A549 (cell line): ENCODE data around the gene ATN1.

Experiments used
- CEBPB ChIP-seq, 2 experiments: fragments of >200 bp in 1 of 2; sonication (Bioruptor Twin) in 1 of 2; formaldehyde crosslinking in 1 of 2; IDR thresholded peaks; 2 replicates each; pipeline ENCODE4 v1.6.1; 2012 to 2016
- EP300 ChIP-seq, 2 experiments: fragments of >200 bp; sonication (Bioruptor Twin); formaldehyde crosslinking; IDR thresholded peaks; 2 replicates in 1 of 2; 3 replicates in 1 of 2; pipeline ENCODE4 v1.6.1; 2016 to 2017
- FOSL2 ChIP-seq, 2 experiments: fragments of 450-650 bp in 1 of 2; fragments of >200 bp in 1 of 2; sonication (Bioruptor Twin) in 1 of 2; formaldehyde crosslinking; IDR thresholded peaks; 2 replicates each; pipeline versions ENCODE4 v1.5.0 to v1.6.1; 2016 to 2020; ENCODE audit warnings: mild to moderate bottlenecking in 1 of 2, moderate library complexity in 1 of 2
- JUN ChIP-seq, 2 experiments: fragments of >200 bp; sonication (Bioruptor Twin); formaldehyde crosslinking; IDR thresholded peaks; 2 replicates in 1 of 2; 3 replicates in 1 of 2; pipeline ENCODE4 v1.6.1; 2016 to 2017
- MYC ChIP-seq: IDR thresholded peaks from 2 replicates; pipeline ENCODE4 v1.6.1; 2012; ENCODE audit warnings: mild to moderate bottlenecking, inconsistent platforms, low read length, improper control_type of control experiment, borderline replicate concordance
- POLR2A ChIP-seq: IDR thresholded peaks from 2 replicates; pipeline ENCODE4 v1.6.1; 2012; ENCODE audit warnings: mild to moderate bottlenecking, low read length
- RAD21 ChIP-seq, 2 experiments: fragments of >200 bp in 1 of 2; sonication (Bioruptor Twin) in 1 of 2; formaldehyde crosslinking in 1 of 2; IDR thresholded peaks in 1 of 2; conservative IDR thresholded peaks in 1 of 2; 2 replicates in 1 of 2; 3 replicates in 1 of 2; pipeline ENCODE4 v1.6.1; 2012 to 2018; ENCODE audit warnings: inconsistent platforms in 1 of 2
- SREBF2 ChIP-seq: fragments of 450-650 bp; IDR thresholded peaks from 2 replicates; pipeline ENCODE4 v1.6.1; 2014; ENCODE audit warnings: mild to moderate bottlenecking, moderate library complexity
- ZFP36 ChIP-seq: fragments of 450-650 bp; IDR thresholded peaks from 2 replicates; pipeline ENCODE4 v1.6.1; 2014; ENCODE audit warnings: borderline replicate concordance; ENCODE audit not compliant: partially characterized antibody
- TF ChIP-seq, protein P1 (sequence below): fragments of >200 bp; sonication (Bioruptor Twin); formaldehyde crosslinking; IDR thresholded peaks from 3 replicates; pipeline ENCODE4 v1.5.1; 2016
- TF ChIP-seq, protein P2 (sequence below): fragments of 150-350 bp; IDR thresholded peaks from 2 replicates; pipeline ENCODE4 v1.6.1; 2014; ENCODE audit warnings: low read depth, mild to moderate bottlenecking, low read length

GRCh38 chr12:6975297-6976032 lies 47.7 kb downstream of the ATN1 start:
- TF ChIP-seq, protein P1, sequence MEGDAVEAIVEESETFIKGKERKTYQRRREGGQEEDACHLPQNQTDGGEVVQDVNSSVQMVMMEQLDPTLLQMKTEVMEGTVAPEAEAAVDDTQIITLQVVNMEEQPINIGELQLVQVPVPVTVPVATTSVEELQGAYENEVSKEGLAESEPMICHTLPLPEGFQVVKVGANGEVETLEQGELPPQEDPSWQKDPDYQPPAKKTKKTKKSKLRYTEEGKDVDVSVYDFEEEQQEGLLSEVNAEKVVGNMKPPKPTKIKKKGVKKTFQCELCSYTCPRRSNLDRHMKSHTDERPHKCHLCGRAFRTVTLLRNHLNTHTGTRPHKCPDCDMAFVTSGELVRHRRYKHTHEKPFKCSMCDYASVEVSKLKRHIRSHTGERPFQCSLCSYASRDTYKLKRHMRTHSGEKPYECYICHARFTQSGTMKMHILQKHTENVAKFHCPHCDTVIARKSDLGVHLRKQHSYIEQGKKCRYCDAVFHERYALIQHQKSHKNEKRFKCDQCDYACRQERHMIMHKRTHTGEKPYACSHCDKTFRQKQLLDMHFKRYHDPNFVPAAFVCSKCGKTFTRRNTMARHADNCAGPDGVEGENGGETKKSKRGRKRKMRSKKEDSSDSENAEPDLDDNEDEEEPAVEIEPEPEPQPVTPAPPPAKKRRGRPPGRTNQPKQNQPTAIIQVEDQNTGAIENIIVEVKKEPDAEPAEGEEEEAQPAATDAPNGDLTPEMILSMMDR, result no peak
- TF ChIP-seq, protein P2, sequence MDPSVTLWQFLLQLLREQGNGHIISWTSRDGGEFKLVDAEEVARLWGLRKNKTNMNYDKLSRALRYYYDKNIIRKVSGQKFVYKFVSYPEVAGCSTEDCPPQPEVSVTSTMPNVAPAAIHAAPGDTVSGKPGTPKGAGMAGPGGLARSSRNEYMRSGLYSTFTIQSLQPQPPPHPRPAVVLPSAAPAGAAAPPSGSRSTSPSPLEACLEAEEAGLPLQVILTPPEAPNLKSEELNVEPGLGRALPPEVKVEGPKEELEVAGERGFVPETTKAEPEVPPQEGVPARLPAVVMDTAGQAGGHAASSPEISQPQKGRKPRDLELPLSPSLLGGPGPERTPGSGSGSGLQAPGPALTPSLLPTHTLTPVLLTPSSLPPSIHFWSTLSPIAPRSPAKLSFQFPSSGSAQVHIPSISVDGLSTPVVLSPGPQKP, result no peak
- TF ChIP-seq SREBF2 (no peak), RAD21 (conservative IDR thresholded peaks at IDR 0.05 in 1 of 2, IDR thresholded peaks at IDR 0.05 in 1 of 2) (no peak), ZFP36 (no peak), POLR2A (no peak), FOSL2 (IDR thresholded peaks at IDR 0.05) (no peak), FOSL2 (CRISPR knock-in tag; IDR thresholded peaks at IDR 0.05) (no peak), EP300 (IDR thresholded peaks at IDR 0.05) (no peak), MYC (no peak), CEBPB (IDR thresholded peaks at IDR 0.05) (no peak), JUN (IDR thresholded peaks at IDR 0.05) (peak in 1 of 2 experiments; percentile 24; a peak in 1 of 5 replicates)
